ENCODE measurements around the gene AP3B2.

GRCh38 chr15:82653483-82654168 lies 56.0 kb downstream of the AP3B2 start:
- TF ChIP-seq CTCF (IDR thresholded peaks at IDR 0.05; ENCODE audit: borderline replicate concordance, extremely low read depth, low read length, poor library complexity, severe bottlenecking) (no peak), EZH2 (IDR thresholded peaks at IDR 0.05; ENCODE audit: borderline replicate concordance, low read depth, low read length, severe bottlenecking) (no peak)
